Gastrocnemius medialis (tissue), 4 donors: ENCODE measurements around the gene OAF.

Experiments
- POLR2A ChIP-seq, 2 donors: fragments of 450-650 bp; IDR thresholded peaks; one replicate each; pipeline ENCODE4 v1.6.1; 2017; ENCODE audit warnings: antibody characterized with exemption in 2 of 2, mild to moderate bottlenecking in 2 of 2, moderate library complexity in 2 of 2
- TF ChIP-seq, protein P1 (sequence below), 5 experiments: fragments of 450-650 bp in 3 of 5; fragments of 200-600 bp in 2 of 5; sonication (generic) in 2 of 5; IDR thresholded peaks in 4 of 5; conservative IDR thresholded peaks in 1 of 5; 1 replicate in 4 of 5; 2 replicates in 1 of 5; pipeline ENCODE4 v1.5.1; 2016 to 2019; ENCODE audit warnings: antibody characterized with exemption in 5 of 5, mild to moderate bottlenecking in 3 of 5, moderate library complexity in 3 of 5

DNA sequence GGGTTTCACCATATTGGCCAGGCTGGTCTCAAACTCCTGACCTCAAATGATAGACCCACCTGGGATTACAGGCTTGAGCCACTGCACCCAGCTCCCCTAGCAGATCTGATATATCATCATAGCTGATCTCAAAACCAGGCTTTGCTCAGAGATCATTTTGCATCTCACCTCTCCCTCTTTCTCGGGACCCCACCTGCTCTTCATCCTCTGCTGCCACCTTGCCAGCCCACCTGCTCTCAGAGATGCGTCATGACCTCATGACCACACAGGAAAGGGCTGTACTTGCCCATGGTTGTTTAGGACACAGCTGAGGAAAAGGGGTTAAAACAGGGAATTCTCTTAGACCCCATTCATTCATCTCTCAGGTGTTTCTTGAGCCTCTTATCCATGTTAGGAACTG lies 56.5 kb downstream of the OAF start:
- TF ChIP-seq, protein P1, sequence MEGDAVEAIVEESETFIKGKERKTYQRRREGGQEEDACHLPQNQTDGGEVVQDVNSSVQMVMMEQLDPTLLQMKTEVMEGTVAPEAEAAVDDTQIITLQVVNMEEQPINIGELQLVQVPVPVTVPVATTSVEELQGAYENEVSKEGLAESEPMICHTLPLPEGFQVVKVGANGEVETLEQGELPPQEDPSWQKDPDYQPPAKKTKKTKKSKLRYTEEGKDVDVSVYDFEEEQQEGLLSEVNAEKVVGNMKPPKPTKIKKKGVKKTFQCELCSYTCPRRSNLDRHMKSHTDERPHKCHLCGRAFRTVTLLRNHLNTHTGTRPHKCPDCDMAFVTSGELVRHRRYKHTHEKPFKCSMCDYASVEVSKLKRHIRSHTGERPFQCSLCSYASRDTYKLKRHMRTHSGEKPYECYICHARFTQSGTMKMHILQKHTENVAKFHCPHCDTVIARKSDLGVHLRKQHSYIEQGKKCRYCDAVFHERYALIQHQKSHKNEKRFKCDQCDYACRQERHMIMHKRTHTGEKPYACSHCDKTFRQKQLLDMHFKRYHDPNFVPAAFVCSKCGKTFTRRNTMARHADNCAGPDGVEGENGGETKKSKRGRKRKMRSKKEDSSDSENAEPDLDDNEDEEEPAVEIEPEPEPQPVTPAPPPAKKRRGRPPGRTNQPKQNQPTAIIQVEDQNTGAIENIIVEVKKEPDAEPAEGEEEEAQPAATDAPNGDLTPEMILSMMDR (IDR thresholded peaks at IDR 0.05 in 4 of 5, conservative IDR thresholded peaks at IDR 0.05 in 1 of 5), result no peak
- TF ChIP-seq POLR2A (IDR thresholded peaks at IDR 0.05), result no peak
